Measurements from ENCODE around the gene RASGRP4.

The RASGRP4 gene

DNA sequence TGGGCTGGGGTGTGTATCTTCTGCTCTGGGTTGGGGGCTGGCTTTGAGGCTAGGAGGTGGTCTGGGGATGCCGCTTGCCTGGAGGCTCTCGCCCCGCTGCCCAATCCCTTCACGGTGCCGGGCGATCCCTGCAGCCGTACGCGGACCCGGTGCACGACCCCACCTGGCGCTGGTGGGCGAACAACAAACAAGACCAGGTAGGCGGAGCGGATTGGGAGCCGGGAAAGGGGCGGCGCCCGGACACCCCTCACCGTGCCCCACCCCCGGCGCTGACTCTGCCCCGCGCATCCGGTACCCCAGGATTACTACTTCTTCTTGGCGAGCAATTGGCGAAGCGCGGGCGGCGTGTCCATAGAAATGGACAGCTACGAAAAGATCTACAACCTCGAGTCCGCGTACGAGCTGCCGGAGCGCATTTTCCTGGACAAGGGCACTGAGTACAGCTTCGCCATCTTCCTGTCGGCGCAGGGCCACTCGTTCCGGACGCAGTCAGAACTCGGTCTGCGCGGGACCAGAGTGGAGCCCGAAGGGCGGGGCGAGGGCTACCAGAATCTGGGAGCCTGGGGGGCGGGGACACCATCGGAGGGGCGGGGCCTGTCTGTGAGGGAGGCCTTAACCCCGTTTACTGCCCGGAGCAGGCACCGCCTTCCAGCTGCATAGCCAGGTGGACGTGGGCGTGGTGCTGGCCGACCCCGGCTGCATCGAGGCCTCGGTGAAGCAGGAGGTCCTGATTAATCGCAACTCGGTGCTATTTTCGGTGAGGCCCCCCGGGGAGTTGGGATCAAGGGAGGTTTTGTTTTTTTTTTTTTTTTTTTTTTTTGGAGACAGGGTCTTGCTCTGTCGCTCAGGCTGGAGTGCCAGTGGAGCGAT lies 63.7 kb downstream of the RASGRP4 start:
- DNase-seq, result peak; percentile 52

DNA sequence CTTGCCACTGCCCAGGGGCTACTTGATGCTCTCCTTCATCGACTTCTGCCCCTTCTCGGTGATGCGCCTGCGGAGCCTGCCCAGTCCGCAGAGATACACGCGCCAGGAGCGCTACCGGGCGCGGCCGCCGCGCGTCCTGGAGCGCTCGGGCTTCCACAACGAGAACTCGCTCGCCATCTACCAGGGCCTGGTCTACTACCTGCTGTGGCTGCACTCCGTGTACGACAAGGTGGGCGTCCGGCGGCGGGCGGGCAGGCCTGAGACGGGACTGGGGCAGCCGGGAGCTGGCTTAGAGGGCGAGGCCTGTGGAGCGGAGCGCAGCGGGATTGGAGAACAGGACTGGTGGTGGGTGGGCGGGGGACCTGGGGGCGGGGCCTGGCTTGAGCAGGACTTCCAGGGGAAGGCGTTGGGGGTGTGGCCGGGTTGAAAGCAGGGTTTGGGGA lies 64.4 kb downstream of the RASGRP4 start:
- DNase-seq, result peak; percentile 65

DNA sequence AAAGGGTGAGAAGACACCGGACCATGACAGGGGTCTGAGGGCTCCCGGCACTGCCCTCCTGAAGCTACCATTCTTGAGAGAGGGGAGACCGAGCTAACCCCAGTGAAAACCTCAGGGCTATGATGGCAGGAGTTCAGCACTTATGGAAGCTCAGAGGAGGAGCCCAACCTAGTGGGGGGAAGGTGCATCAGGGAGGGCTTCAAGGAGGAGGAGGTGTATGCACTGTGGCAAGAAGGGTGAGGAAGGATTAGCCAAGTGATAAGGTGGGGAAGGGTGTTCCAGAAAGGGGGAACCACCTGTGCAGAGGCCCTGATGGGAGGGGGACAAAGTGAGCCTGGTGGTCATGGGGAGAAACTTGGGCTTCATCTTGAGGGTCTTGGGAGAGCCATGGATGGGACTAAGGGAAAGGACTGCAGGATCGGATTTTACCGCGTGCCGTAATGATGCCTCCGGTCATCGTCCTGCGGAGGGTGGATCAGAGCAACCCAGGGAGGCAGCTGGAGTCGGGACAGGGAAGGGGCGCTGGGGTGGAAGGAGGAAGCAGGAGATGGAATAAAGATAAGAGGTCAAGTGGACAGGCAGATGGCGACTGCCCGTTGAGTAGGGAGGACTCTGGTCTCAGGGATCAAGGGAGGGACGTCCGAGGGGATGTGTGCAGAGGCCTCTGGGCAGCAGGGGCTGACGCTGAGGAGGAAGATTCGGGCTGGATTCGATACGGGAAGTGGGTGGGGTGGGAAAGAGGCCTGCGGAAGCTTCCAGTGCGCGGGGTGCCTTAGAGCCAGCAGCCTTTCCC lies 65.0 kb downstream of the RASGRP4 start:
- no peak for DNase-seq

GRCh38 chr19:38360351-38360750 lies 65.7 kb downstream of the RASGRP4 start:
- no peak for DNase-seq

- DNase-seq, result no peak
Measured at GRCh38 chr19:38359242-38360021, 66.6 kb downstream of the RASGRP4 start.

Data from fibroblast of skin of right biceps (primary cell).